H1 (cell line): ENCODE data around the gene BYSL. TPM values are rescaled to one million over a fixed set of nuclear protein-coding genes. Genes with fewer than 3 reads are reported as not detected.

Source experiments
- CHD7 ChIP-seq: fragments of 300-600 bp; sonication (generic); IDR thresholded peaks from 2 replicates; pipeline ENCODE4 v1.7.1; 2012; ENCODE audit warnings: low read length, moderate library complexity, mild to moderate bottlenecking, inconsistent platforms; ENCODE audit not compliant: insufficient replicate concordance
- KDM1A ChIP-seq: fragments of 200-600, 300-600 bp; sonication (generic); IDR thresholded peaks from 2 replicates; pipeline ENCODE4 v1.7.1; 2016; ENCODE audit warnings: mild to moderate bottlenecking, low read length, borderline replicate concordance
- MAFK ChIP-seq: IDR thresholded peaks from 2 replicates; pipeline ENCODE4 v1.6.1; 2012; ENCODE audit warnings: low read depth, mild to moderate bottlenecking, improper control_type of control experiment, low read length
- SIN3A ChIP-seq, 2 experiments: IDR thresholded peaks in 1 of 2; conservative IDR thresholded peaks in 1 of 2; 2 replicates each; pipeline ENCODE4 v1.6.1; 2011 to 2012; ENCODE audit warnings: low read length in 2 of 2, improper control_type of control experiment in 1 of 2, low read depth in 1 of 2, mild to moderate bottlenecking in 1 of 2
- polyA plus RNA-seq, 7 experiments: library from polyadenylated mRNA; depleted of rRNA in 3 of 7; stranded (reverse) in 5 of 7; unstranded in 2 of 7; fragments of >200 nt in 5 of 7; fragments of 200-250 nt in 2 of 7; gene quantifications; 1 replicate in 5 of 7; 2 replicates in 1 of 7; 4 replicates in 1 of 7; pipeline versions ENCODE4 v1.2.1 to v1.2.3, GENCODE V29; 2011 to 2013; ENCODE audit warnings: missing spikeins in 2 of 7, mixed read lengths in 2 of 7
- total RNA-seq: library from RNA; stranded (reverse); fragmentation: NEBNext Ultra II Directional; extraction: Animal tissue kit (Norgen Biotek cat#: 25700); gene quantifications from 2 replicates; pipeline ENCODE4 v1.2.1, GENCODE V29; 2021

The BYSL gene
- total and polyA plus RNA-seq, 2 of the 8 experiments (the other 6 are each of a cell fraction or from before 2014, with no cell fraction given): 37.3 to 49.2 TPM

DNA sequence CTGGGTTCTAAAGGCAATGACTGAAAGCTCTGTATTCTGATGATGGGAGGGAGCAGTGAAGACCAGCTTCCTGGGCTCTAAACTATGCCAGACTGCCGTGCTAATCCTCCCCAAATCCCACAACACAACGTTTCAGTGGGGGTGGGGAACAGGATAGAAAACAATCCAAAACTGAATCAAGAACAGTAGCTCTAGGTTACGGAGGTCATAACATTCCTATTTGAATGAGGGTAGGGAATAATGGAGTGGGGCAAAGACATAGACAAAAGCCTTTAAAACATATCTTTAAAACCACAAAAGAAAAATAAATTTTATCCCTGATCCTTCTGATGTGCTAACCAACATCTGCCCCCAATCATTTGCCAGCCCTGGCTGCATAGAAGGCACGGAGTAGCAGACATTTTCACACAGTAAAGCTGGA is 34.0 kb upstream of the BYSL start (continued):
- TF ChIP-seq CHD7 (no peak), KDM1A (no peak), SIN3A (conservative IDR thresholded peaks at IDR 0.05 in 1 of 2, IDR thresholded peaks at IDR 0.05 in 1 of 2; ENCODE audit: low read depth in 1 of 2, low read length in 2 of 2) (no peak), MAFK (no peak)
- TF ChIP-seq, all 59 proteins: peak for 0
